Psoas muscle (tissue), 8 donors: ENCODE data around the gene UBXN1. TPM values are rescaled to one million over a fixed set of nuclear protein-coding genes. Genes with fewer than 3 reads are reported as not detected.

Experiments
- ATAC-seq, 4 donors: fragments of 200-7000 bp; cut with Tn5 transposase; one replicate each; pipeline ENCODE4 v1.9.1; 2020; ENCODE audit warnings: moderate library complexity in 3 of 4, mild to moderate bottlenecking in 2 of 4
- DNase-seq, 2 donors: peaks; one replicate each; pipeline ENCODE4 v3.0.0-alpha.2; 2020
- H3K27ac ChIP-seq: fragments of 200-600 bp; one replicate; pipeline ENCODE4 v1.8.0; 2022
- H3K27me3 ChIP-seq, 3 donors: fragments of 200-600 bp in 1 of 3; one replicate each; pipeline versions ENCODE4 v1.6.1 to v1.8.0; 2013 to 2022; ENCODE audit warnings: low read length in 2 of 3, mild to moderate bottlenecking in 2 of 3, moderate library complexity in 1 of 3; ENCODE audit not compliant: insufficient read depth in 3 of 3
- H3K36me3 ChIP-seq, 2 donors: fragments of 200-600 bp in 1 of 2; one replicate each; pipeline versions ENCODE4 v1.6.1 to v1.8.0; 2013 to 2022; ENCODE audit warnings: low read depth in 1 of 2, mild to moderate bottlenecking in 1 of 2, moderate library complexity in 1 of 2; ENCODE audit not compliant: insufficient read depth in 1 of 2
- H3K4me1 ChIP-seq: fragments of 200-600 bp; one replicate; pipeline ENCODE4 v1.8.0; 2022
- H3K4me3 ChIP-seq: fragments of 200-600 bp; one replicate; pipeline ENCODE4 v1.8.0; 2022; ENCODE audit warnings: mild to moderate bottlenecking
- H3K9me3 ChIP-seq: fragments of 200-600 bp; one replicate; pipeline ENCODE4 v1.8.0; 2022
- CTCF ChIP-seq: fragments of 200-600 bp; IDR thresholded peaks from one replicate; pipeline ENCODE4 v1.8.0; 2022; ENCODE audit warnings: antibody characterized with exemption
- WGBS, 3 donors: extraction: QIAGEN DNeasy Blood & Tissue Kit; methylation state at CpG; one replicate each; pipeline versions ENCODE4 v1.1.6 to v1.1.7; 2013; 5-methylcytosine and 5-hydroxymethylcytosine counted together
- intact Hi-C, 2 donors: fragments of 100-400 bp; cut with DNase I; formaldehyde crosslinking; loops; one replicate each; pipeline versions ENCODE4 v1.11.0 to v1.14.2; 2022
- polyA plus RNA-seq, 3 donors: library from polyadenylated mRNA; stranded (reverse); fragments of 200-250 nt; gene quantifications; one replicate each; pipeline ENCODE4 v1.2.3, GENCODE V29; 2013
- total RNA-seq, 4 donors: library from RNA; stranded (reverse); fragmentation: NEBNext Ultra II Directional in 2 of 4; extraction: Animal tissue kit (Norgen Biotek cat#: 25700) in 2 of 4; gene quantifications; one replicate each; pipeline versions ENCODE4 v1.2.1 to v1.2.4, GENCODE V29; 2021 to 2023
- donor health status: healthy with polysubstance abuse.
- donor health status: DM: no; HTN: no; CAD: no; lungs with moderate emphysema.
- donor health status: Bipolar disorder and iron deficiency.
- donor health status: healthy.
- donor health status: DM: yes; HTN: yes; CAD: no.
- donor health status: DM: no; HTN: no; CAD: no.
- donor health status: DM: no; HTN: no; CAD: no.
- donor health status: DM: yes; HTN: yes; CAD: no.

The UBXN1 gene
- total and polyA plus RNA-seq, 7 donors = 102 to 376 (median 204) TPM

DNA sequence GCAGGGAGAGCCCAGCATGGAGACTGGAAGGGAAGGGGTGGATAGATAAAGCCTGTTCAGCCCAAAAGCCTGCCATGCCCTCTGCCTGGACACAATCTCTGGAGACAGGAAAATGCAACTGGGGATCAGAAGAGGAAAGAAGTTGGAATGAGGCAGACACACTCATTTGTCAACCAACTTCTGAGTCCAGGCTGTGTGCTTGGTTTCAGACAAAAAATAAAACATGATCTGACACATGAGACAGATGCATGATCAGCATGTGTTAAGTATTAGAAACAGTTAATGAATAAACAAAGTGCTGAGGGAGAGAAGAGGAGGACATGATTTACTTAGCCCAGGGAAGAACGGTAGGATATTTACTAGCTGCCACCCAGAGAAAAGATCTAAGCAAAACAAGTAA lies 9.6 kb upstream of the UBXN1 start:
- DNase-seq (no peak), ATAC-seq (peak in 1 of 4 donors; percentile 15)
- no peak for TF ChIP-seq CTCF
- H3K9me3 ChIP-seq = no peaks in the 10 kb centered on the region
- H3K4me3 ChIP-seq = peak overlapping the region; percentile 43
- 22 to 29% (median 25%) methylated on average over 1 of the region's 1 CpG for WGBS, 3 donors
- intact Hi-C loops = no loop called here
- H3K27ac ChIP-seq = no peak overlapping the region
- H3K27me3 ChIP-seq = no peaks in the 10 kb centered on the region
- H3K36me3 ChIP-seq = peaks cover 0 to 38% of the 10 kb centered on the region in 2 donors
- H3K4me1 ChIP-seq = no peaks in the 10 kb centered on the region

DNA sequence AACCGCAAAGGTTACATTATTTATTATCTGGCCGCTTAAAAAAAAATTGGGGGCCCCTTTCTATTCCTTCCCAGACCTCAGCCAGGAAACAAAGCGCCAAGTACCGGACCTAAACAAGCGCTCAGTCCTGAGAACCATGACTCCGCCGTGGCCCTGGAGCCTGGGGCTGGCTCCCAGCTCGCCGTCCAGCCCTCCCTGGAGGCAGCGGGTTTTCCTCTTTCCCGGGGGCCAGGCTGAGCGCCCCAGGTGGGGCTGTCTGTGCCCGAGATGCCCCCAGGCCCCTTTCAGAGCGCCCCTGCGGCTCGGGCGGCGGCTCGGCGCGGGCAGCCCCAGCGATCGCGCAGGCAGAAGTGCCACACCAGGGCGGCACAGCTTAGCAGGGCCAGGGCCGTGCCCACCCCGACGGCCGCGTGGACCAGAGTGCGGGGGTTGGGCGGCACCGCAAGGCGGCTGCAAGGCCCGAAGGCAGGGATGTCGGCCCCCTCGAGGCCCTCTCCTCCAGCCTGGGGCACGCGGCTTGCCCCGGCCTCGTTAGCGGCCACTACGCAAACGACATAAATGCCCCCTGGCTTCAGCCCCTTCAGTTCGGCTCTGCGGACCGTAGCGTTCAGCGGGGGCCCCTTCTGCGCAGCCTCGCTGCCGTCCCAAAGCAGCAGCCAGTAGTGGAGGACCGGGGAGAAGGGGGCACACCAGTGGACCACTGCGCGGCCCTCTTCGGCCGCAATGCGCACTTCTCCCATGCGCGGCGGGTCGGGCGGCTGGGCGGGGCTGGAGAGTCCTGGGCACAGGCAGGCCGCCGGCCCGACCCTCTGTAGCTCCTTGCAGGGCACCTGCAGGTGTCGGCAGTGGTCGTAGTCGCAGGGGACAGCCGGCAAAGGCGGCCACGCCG lies 8.9 kb upstream of the UBXN1 start:
- peak in 3 of 4 donors; percentile 12 to 26 (median 13) for ATAC-seq
- Histone ChIP-seq H3K27ac (no peak overlapping the region), H3K4me3 (peak overlapping the region; percentile 43), H3K4me1 (no peaks in the 10 kb centered on the region), H3K27me3 (no peaks in the 10 kb centered on the region), H3K9me3 (no peaks in the 10 kb centered on the region), H3K36me3 (peaks cover 0 to 31% of the 10 kb centered on the region in 2 donors)
- WGBS, 3 donors = 48 to 61% (median 51%) methylated on average over 68 to 74 of the region's 74 CpGs
- no peak for TF ChIP-seq CTCF
- DNase-seq = peak in 1 of 2 donors; percentile 27
- intact Hi-C loops = no loop called here

GRCh38 chr11:62682518-62682917 lies 3.6 kb upstream of the UBXN1 start:
- peaks cover 0 to 7% of the 10 kb centered on the region in 2 donors for H3K36me3 ChIP-seq
- no peaks in the 10 kb centered on the region for H3K27me3 ChIP-seq
- DNase-seq (no peak), ATAC-seq (no peak)
- no peak overlapping the region for H3K27ac ChIP-seq
- H3K4me3 ChIP-seq = no peak overlapping the region
- intact Hi-C loops = no loop called here
- WGBS, 3 donors = 88 to 92% (median 89%) methylated on average over 7 of the region's 7 CpGs
- H3K9me3 ChIP-seq = no peaks in the 10 kb centered on the region
- H3K4me1 ChIP-seq = peaks cover 20% of the 10 kb centered on the region
- no peak for TF ChIP-seq CTCF

DNA sequence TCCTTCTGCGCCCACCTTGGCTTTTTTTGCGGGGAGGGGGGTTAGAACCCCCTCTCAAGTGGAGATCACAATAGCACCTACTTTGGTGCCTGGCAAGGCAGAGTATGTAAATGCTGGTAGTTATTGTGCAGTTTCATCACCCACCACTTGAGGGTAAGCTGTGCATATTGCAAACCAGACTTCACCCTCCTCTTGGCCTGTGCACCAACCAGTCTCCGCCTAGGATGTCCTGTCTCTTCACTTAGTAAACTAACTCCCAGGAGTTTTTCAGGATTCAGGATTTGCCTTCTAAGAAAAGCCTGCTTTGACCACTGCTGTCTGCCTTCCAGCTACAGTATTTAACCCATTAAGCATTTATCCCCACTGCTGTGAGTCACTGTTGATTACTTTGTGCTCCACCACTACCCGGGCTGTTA lies 2.0 kb upstream of the UBXN1 start:
- peak; percentile 63 to 74 (median 70) for ATAC-seq

More for the DNA sequence above, 2.0 kb upstream of the UBXN1 start:
- Histone ChIP-seq H3K36me3 (peaks cover 6 to 24% of the 10 kb centered on the region in 2 donors), H3K27me3 (no peaks in the 10 kb centered on the region), H3K27ac (peak overlapping the region; percentile 91), H3K4me1 (peaks cover 32% of the 10 kb centered on the region), H3K9me3 (no peaks in the 10 kb centered on the region), H3K4me3 (no peak overlapping the region)
- DNase-seq = peak; percentile 51 to 71
- intact Hi-C loops = loop anchor here in 1 of 2 donors (2.0 kb wide), 1 partner anchor 14 kb away; no protein-coding TSS in a partner anchor
- 43 to 49% (median 44%) methylated on average over 4 of the region's 4 CpGs for WGBS, 3 donors
- peak; percentile 54 for TF ChIP-seq CTCF
